Measurements from ENCODE around the gene ARHGEF16.

ARHGEF16 gene

GRCh38 chr1:3469104-3469848 is 14.8 kb downstream of the ARHGEF16 start:
- DNase-seq: peak; percentile 6

GRCh38 chr1:3469849-3470649 is 15.6 kb downstream of the ARHGEF16 start:
- DNase-seq: no peak

GRCh38 chr1:3470650-3471355 is 16.3 kb downstream of the ARHGEF16 start:
- DNase-seq: no peak

DNA sequence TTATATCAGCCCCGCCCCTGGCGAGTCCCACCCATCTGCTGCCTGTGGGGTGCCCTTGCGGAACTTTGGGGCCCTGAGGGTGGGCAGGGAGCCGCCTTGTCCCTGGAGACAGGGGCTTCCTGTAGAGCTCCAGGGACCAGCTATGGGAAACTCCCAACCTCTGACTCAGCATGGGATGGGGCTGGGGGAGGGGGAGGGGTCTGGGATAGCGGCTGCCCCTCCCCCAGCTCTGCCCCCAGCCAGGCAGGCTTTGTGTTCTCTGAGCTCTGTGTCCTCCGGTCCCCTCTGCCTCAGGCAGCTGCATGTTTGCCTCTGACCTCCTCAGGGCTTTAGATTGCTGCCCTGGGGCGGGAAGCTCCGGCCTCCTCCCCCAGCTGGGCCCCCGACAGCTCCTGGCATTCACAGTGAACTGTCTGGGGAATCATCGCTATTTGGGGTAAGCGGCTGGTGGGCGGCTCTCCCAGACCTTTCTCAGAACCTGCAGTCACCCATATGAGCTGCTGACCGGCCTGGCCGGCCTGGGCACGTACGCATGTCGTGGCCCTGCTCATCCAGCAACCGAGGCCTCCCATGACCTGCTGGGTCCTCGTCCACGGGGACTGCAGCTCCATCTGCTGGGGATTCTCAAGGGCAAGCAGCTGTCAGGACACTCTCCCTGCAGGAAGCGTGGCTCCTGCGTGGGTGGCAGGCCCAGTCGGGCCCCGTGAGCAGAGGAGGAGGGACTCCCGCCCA is 17.1 kb downstream of the ARHGEF16 start:
- peak; percentile 89 for DNase-seq

DNA sequence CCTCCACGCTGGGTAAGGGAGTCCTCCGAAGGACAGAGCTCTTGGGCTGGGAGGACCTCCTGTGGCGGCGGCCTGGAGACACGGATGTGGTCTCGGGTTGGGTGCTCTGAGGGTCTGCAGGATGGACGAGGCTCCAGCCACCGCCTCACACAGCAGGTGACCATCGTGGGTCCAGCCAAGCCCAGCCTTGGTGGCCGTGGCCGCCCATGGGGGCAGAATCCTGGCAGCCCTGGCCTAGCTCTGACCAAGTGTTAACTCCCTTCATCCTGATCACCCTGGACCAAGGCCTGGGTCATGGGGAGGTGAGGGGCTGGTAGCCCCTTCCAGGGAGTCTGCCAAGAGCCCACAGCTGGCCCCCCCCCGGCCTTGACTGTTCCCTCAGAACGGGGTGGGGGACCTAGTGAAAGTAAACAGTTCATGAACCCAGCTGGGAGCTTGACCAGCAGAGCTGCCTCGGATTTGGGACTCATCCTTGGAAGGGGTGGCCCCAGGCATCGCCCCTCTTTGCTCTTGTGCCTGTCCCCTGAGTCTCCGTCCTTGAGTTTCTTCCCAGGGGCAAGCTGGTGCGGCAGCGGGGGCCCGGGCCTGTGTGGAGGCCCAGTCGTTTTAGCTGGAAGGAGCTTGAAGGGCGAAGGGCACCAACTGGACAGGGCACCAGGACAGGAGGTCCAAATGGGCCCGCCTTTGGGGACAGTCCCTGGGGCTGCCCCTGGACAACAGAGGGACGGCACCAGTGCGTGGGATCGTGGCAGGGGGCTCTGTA is 17.8 kb downstream of the ARHGEF16 start:
- no peak for DNase-seq

- DNase-seq: peak; percentile 21
These were observed 18.4 kb downstream of the ARHGEF16 start for GRCh38 chr1:3472906-3473305.

DNA sequence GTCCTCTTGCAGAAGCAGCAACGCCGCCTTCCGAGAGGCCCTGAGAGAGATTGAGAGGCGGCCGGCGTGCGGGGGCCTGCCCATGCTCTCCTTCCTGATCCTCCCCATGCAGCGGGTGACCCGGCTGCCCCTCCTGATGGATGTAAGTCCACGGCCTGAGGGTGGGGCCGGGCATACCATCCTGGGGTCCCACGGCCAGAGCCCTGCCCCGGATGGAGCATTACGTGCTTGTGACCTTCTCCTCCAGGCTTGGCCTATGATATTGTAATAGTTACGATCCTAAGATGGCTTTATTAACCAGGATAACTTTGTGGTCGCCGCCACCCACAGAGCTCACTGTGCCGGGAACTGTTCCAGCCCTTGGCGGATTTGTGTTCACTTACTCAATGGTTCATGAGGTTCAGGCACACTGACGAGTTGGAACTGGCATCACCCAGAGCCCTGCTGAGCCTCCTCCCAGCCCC is 18.9 kb downstream of the ARHGEF16 start:
- peak; percentile 26 for DNase-seq

- DNase-seq: no peak
These were observed 19.6 kb downstream of the ARHGEF16 start for GRCh38 chr1:3474016-3474415.

GRCh38 chr1:3474421-3474820 is 20.0 kb downstream of the ARHGEF16 start:
- no peak for DNase-seq

- no peak for DNase-seq
These were observed 21.5 kb downstream of the ARHGEF16 start for GRCh38 chr1:3475839-3476573.

GRCh38 chr1:3476666-3477065 is 22.2 kb downstream of the ARHGEF16 start:
- DNase-seq: no peak

DNA sequence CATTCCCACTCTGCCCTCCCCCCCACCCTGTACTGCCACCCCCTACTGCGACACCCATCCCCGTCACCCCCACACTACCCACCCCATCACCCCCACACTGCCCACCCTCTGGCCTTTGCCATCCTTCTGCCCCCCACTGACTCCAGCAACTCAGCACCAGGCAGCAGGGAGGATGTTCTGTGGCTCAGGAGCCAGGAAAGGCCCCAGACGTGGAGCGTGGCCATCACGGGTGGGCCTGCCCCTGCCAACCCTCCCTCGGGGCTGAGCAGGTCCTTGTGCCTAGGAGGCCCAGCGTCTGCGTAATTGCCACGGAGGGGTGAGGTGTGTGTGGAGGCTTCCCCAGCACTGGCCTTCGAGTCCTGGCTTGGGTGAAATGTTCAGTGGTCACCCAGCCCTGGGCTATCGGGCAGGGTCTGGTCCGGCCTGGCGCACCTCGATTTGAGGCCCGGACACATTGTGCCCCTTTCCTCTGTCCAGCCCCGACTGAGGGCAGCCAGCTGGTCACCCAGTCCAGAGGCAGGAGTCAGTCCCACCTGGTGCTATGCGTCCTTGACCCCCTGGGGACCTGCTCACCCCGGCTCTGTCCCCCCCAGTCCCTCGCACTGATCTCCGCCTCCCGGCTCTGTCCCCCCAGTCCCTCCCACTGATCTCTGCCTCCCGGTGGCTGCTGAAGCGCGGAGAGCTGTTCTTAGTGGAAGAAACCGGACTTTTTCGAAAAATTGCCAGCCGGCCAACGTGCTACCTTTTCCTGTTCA is 23.0 kb downstream of the ARHGEF16 start:
- no peak for DNase-seq

- DNase-seq: no peak
These were observed 23.7 kb downstream of the ARHGEF16 start for GRCh38 chr1:3478187-3478586.

GRCh38 chr1:3479511-3480368 is 25.3 kb downstream of the ARHGEF16 start:
- no peak for DNase-seq

DNA sequence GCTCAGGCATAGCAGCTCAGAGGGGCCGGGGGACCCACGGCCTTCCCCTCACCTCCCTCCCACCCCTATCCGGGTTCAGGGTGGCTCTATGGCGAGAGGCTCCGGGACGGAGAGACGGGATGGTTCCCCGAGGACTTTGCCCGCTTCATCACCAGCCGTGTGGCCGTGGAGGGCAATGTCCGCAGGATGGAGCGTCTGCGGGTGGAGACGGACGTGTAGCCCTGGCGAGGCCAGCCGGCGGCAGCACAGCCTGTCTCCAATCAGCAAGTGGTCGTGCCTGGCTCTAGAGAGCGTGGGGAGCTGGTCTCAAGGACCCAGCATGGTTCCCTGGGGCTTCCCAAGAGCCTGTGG is 25.9 kb downstream of the ARHGEF16 start:
- no peak for DNase-seq

DNA sequence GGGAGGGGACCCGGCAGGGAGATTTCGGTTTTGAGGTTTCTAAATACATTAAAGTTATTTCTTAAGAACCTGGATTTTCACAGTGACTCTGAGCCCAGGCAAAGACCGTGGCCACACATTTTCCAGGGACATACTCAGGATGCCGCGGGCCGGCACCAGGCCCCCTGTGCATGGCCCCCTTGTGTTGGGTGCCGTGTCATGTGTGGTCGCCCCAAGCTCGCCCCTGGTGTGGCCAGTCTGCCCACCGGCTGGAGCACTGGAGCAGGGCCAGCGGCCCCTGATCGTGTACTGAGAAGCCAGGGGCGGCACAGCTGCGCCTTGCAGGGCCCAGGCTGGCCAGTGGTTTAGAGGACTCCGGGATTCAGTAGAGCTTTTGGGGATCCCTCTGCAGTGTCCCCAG is 26.6 kb downstream of the ARHGEF16 start:
- DNase-seq: no peak

DNA sequence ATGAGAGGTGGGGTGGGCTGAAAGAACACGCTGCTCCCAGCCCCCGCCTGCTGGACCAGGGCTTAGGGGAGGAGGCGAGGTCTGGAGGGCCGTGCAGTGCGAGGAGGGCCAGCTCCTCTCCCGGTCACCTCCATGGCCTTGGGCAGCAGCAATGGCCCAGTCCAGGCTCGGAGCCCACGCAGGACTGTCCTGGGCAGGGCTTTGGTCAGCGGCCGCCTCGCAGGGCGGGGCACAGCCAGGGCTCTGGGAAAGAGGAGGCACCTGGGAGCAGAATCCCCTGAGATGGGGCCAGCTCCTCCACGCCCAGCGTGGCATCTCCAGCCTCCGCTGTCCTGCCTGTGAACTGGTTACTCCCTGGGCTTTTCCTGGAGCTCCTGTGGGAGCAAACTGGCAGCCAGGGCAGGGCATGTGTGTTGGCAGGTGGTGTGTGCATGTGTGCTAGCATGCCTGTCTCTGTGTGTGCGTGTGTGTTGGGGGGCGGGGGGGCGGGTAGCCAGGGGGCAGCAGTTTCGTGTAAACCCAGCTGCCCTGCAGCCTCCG is 27.4 kb downstream of the ARHGEF16 start:
- DNase-seq: no peak

GRCh38 chr1:3482378-3482849 is 27.9 kb downstream of the ARHGEF16 start:
- DNase-seq: no peak

- DNase-seq: no peak
These were observed 28.9 kb downstream of the ARHGEF16 start for GRCh38 chr1:3483380-3483779.
